Smooth muscle cell (in vitro differentiated cells): Measurements from ENCODE around the gene CALCOCO2. TPM values are rescaled to one million over a fixed set of nuclear protein-coding genes. Genes with fewer than 3 reads are reported as not detected.

Experiments
- DNase-seq: peaks from one replicate; lab custom pipeline; 2025; ENCODE audit not compliant: unreplicated experiment; lab: John Stamatoyannopoulos, UW
- H2AFZ ChIP-seq: fragments of 200-600 bp; sonication (generic); 2 replicates; pipeline ENCODE4 v1.6.0; 2016; ENCODE audit warnings: antibody characterized with exemption, low read depth, mild to moderate bottlenecking
- H3F3A ChIP-seq: fragments of 200-600 bp; sonication (generic); 2 replicates; pipeline ENCODE4 v1.6.0; 2017; ENCODE audit warnings: antibody characterized with exemption, low read depth
- H3K27ac ChIP-seq: fragments of 200-600 bp; sonication (generic); 2 replicates; pipeline ENCODE4 v1.5.1; 2016; ENCODE audit warnings: low read depth, mild to moderate bottlenecking
- H3K27me3 ChIP-seq: fragments of 200-600 bp; sonication (generic); 2 replicates; pipeline ENCODE4 v1.6.1; 2016; ENCODE audit warnings: low read depth, mild to moderate bottlenecking
- H3K36me3 ChIP-seq: fragments of 200-600 bp; sonication (generic); 2 replicates; pipeline ENCODE4 v1.5.1; 2016; ENCODE audit warnings: low read depth
- H3K4me1 ChIP-seq: fragments of 200-600 bp; sonication (generic); 2 replicates; pipeline ENCODE4 v1.5.1; 2016; ENCODE audit warnings: low read depth
- H3K4me2 ChIP-seq: fragments of 200-600 bp; sonication (generic); 2 replicates; pipeline ENCODE4 v1.6.0; 2016; ENCODE audit warnings: mild to moderate bottlenecking
- H3K4me3 ChIP-seq: fragments of 200-600 bp; sonication (generic); 2 replicates; pipeline ENCODE4 v1.5.1; 2016; ENCODE audit warnings: mild to moderate bottlenecking
- H3K79me2 ChIP-seq: fragments of 200-600 bp; sonication (generic); 2 replicates; pipeline ENCODE4 v1.6.0; 2016; ENCODE audit warnings: low read depth, mild to moderate bottlenecking
- H3K9ac ChIP-seq: fragments of 200-600 bp; sonication (generic); 2 replicates; pipeline ENCODE4 v1.6.0; 2016; ENCODE audit warnings: low read depth
- H3K9me3 ChIP-seq: fragments of 200-600 bp; sonication (generic); replicated peaks from 2 replicates; pipeline ENCODE4 v1.5.1; 2016; ENCODE audit warnings: low read depth
- H4K20me1 ChIP-seq: fragments of 200-600 bp; sonication (generic); 2 replicates; pipeline ENCODE4 v1.6.0; 2016; ENCODE audit warnings: low read depth
- CTCF ChIP-seq: fragments of 200-600 bp; sonication (generic); IDR thresholded peaks from 2 replicates; pipeline ENCODE4 v1.5.1; 2017; ENCODE audit warnings: borderline replicate concordance, mild to moderate bottlenecking, antibody characterized with exemption; ENCODE audit not compliant: insufficient read depth, poor library complexity, severe bottlenecking
- WGBS: methylation state at CpG from one replicate; pipeline ENCODE4 v1.1.7; 2016; ENCODE audit warnings: low lambda C conversion rate; 5-methylcytosine and 5-hydroxymethylcytosine counted together
- polyA plus RNA-seq: library from polyadenylated mRNA; unstranded; fragments of >200 nt; fragmentation: Nextera tagmentation; extraction: Ambion mirVana; gene quantifications from 2 replicates; pipeline ENCODE4 v1.2.1, GENCODE V29; 2016
- total RNA-seq: library from RNA; depleted of rRNA; stranded (reverse); fragments of >200 nt; gene quantifications from 2 replicates; pipeline ENCODE4 v1.2.3, GENCODE V29; 2014

CALCOCO2 gene
- total and polyA plus RNA-seq, 2 experiments from 2014 or later, result 52.5 to 55.7 TPM

GRCh38 chr17:48878920-48879898, 48.4 kb downstream of the CALCOCO2 start:
- Histone ChIP-seq H3K36me3 (no peaks in the 10 kb centered on the region), H3K79me2 (no peaks in the 10 kb centered on the region), H3K4me2 (no peak overlapping the region), H3K9me3 (no peaks in the 10 kb centered on the region), H3K4me1 (no peaks in the 10 kb centered on the region), H3K4me3 (no peak overlapping the region), H3K27me3 (no peaks in the 10 kb centered on the region), H3K27ac (no peak overlapping the region), H2AFZ (no peak overlapping the region), H3K9ac (no peak overlapping the region), H3F3A (no peaks in the 10 kb centered on the region), H4K20me1 (no peaks in the 10 kb centered on the region)
- 26% methylated on average over 12 of the region's 12 CpGs for WGBS
- peak; percentile 97 for TF ChIP-seq CTCF
- DNase-seq, result no peak

GRCh38 chr17:48882272-48882671, 51.4 kb downstream of the CALCOCO2 start:
- no peak for DNase-seq
- no peak overlapping the region for H3K4me2 ChIP-seq
- H3K79me2 ChIP-seq, result no peaks in the 10 kb centered on the region
- H2AFZ ChIP-seq, result no peak overlapping the region
- H3K9ac ChIP-seq, result no peak overlapping the region
- 95% methylated on average over 2 of the region's 2 CpGs for WGBS
- no peaks in the 10 kb centered on the region for H3K4me1 ChIP-seq
- H3K27ac ChIP-seq, result no peak overlapping the region
- H3F3A ChIP-seq, result no peaks in the 10 kb centered on the region
- no peak for TF ChIP-seq CTCF
- no peaks in the 10 kb centered on the region for H3K9me3 ChIP-seq
- no peaks in the 10 kb centered on the region for H4K20me1 ChIP-seq
- H3K36me3 ChIP-seq, result no peaks in the 10 kb centered on the region
- no peak overlapping the region for H3K4me3 ChIP-seq
- no peaks in the 10 kb centered on the region for H3K27me3 ChIP-seq

GRCh38 chr17:48883171-48883570, 52.3 kb downstream of the CALCOCO2 start:
- H3K27ac ChIP-seq, result no peak overlapping the region
- TF ChIP-seq CTCF, result no peak
- no peak overlapping the region for H3K4me3 ChIP-seq
- no peaks in the 10 kb centered on the region for H3F3A ChIP-seq
- no peaks in the 10 kb centered on the region for H3K79me2 ChIP-seq
- WGBS, result 86% methylated on average over 10 of the region's 10 CpGs
- no peak for DNase-seq
- H2AFZ ChIP-seq, result no peak overlapping the region
- H3K27me3 ChIP-seq, result no peaks in the 10 kb centered on the region
- no peaks in the 10 kb centered on the region for H3K4me1 ChIP-seq
- H4K20me1 ChIP-seq, result no peaks in the 10 kb centered on the region
- H3K4me2 ChIP-seq, result no peak overlapping the region
- H3K9me3 ChIP-seq, result no peaks in the 10 kb centered on the region
- no peak overlapping the region for H3K9ac ChIP-seq
- no peaks in the 10 kb centered on the region for H3K36me3 ChIP-seq
